Measurements from ENCODE around the gene ADRA2B.

DNA sequence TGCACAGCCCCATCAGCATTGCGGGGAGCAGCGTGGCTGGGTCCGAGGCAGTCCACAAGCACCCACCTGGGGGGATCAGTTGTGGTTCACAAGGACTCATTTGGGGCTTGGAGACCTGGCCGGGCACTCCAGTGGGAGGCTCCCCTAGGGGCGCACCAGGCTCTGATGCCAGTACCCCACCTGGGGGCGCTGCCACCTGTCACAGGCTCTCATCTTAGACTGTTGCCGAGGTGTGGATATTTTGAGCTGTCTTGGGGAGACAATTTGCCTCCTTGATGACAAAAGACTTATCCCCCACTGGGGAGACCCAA lies 3.0 kb downstream of the ADRA2B start:
- TF ChIP-seq, protein P1, sequence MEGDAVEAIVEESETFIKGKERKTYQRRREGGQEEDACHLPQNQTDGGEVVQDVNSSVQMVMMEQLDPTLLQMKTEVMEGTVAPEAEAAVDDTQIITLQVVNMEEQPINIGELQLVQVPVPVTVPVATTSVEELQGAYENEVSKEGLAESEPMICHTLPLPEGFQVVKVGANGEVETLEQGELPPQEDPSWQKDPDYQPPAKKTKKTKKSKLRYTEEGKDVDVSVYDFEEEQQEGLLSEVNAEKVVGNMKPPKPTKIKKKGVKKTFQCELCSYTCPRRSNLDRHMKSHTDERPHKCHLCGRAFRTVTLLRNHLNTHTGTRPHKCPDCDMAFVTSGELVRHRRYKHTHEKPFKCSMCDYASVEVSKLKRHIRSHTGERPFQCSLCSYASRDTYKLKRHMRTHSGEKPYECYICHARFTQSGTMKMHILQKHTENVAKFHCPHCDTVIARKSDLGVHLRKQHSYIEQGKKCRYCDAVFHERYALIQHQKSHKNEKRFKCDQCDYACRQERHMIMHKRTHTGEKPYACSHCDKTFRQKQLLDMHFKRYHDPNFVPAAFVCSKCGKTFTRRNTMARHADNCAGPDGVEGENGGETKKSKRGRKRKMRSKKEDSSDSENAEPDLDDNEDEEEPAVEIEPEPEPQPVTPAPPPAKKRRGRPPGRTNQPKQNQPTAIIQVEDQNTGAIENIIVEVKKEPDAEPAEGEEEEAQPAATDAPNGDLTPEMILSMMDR (optimal IDR thresholded peaks at IDR 0.05 in 1 of 3, IDR thresholded peaks at IDR 0.05 in 1 of 3, conservative IDR thresholded peaks at IDR 0.05 in 1 of 3; ENCODE audit: extremely low read depth in 1 of 3, insufficient read depth in 2 of 3, low read length in 3 of 3): no peak
- no peak for TF ChIP-seq EZH2 (IDR thresholded peaks at IDR 0.05; ENCODE audit: low read length)
